ENCODE results near the gene ABCA13.

GRCh38 chr7:48446721-48447120 is 275.5 kb downstream of the ABCA13 start:
- TF ChIP-seq EZH2 (IDR thresholded peaks at IDR 0.05; ENCODE audit: insufficient read depth, poor library complexity, severe bottlenecking) (no peak), EZH2phosphoT487 (IDR thresholded peaks at IDR 0.05; ENCODE audit: insufficient read depth, low read depth) (no peak)

All from GM23248 (cell line).